ENCODE data around the gene ELOVL1.

Gene ELOVL1

DNA sequence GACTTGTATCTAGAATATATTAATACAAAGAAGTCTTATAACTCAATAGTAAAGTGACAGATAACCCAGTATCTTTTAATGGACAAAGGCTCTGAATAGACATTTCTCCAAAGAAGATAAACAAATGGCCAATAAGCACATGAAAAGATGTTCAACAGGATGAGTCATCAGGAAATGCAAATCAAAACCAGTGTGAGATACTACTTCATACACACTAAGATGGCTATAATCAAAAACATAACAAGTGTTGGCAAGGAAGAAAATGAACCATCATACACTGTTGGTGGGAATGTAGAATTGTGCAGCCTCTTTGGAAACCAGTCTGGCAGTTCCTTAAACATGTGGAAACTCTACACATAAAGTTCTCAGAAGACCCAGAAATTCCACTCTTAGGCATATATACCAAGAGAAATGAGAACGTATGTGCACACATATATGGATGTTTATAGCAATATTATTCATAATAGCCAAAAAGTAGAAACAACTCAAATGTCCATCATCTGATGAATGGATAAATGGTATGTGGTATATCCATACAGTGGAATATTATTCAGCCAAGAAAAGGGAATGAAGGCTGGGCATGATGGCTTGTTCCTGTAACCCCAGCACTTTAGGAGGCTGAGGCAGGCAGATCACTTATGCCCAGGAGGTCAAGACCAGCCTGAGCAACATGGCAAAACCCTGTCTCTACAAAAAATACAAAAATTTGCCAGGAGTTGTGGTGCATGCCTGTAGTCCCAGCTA, 40.1 kb downstream of the ELOVL1 start:
- H3K4me3 ChIP-seq (ENCODE audit: low read depth, low read length), result no peak overlapping the region
- H3K27ac ChIP-seq, result no peak overlapping the region
- no peaks in the 10 kb centered on the region for H3K27me3 ChIP-seq (ENCODE audit: control insufficient read depth, insufficient read depth, low read length)
- no peak overlapping the region for H3K9ac ChIP-seq
- no peaks in the 10 kb centered on the region for H3K36me3 ChIP-seq (ENCODE audit: control insufficient read depth, insufficient read depth, low read length)
- no peaks in the 10 kb centered on the region for H3K4me1 ChIP-seq
- H3K9me3 ChIP-seq (ENCODE audit: control insufficient read depth, low read length), result no peaks in the 10 kb centered on the region
- H3K79me2 ChIP-seq, result no peaks in the 10 kb centered on the region
- TF ChIP-seq, protein P1, sequence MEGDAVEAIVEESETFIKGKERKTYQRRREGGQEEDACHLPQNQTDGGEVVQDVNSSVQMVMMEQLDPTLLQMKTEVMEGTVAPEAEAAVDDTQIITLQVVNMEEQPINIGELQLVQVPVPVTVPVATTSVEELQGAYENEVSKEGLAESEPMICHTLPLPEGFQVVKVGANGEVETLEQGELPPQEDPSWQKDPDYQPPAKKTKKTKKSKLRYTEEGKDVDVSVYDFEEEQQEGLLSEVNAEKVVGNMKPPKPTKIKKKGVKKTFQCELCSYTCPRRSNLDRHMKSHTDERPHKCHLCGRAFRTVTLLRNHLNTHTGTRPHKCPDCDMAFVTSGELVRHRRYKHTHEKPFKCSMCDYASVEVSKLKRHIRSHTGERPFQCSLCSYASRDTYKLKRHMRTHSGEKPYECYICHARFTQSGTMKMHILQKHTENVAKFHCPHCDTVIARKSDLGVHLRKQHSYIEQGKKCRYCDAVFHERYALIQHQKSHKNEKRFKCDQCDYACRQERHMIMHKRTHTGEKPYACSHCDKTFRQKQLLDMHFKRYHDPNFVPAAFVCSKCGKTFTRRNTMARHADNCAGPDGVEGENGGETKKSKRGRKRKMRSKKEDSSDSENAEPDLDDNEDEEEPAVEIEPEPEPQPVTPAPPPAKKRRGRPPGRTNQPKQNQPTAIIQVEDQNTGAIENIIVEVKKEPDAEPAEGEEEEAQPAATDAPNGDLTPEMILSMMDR (IDR thresholded peaks at IDR 0.05), result no peak
- H2AFZ ChIP-seq, result no peak overlapping the region
- H3K4me2 ChIP-seq (ENCODE audit: low read length), result no peak overlapping the region

DNA sequence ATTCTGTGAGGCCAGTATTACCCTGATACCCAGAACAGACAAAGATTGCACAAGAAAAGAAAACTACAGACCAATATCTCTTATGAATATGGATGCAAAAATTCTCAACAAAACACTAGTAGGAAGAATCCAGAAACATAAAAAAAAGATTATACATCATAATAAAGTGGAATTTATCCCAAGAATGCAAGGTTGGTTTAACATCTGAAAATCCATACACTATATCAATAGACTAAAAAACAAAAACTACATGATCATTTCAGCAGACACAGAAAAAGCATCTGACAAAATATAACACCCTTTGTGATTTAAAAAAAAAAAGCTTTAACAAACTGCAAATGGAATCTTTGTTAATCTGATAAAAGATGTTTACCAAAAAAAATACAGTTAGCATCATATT, 42.4 kb downstream of the ELOVL1 start:
- Histone ChIP-seq H3K4me2 (ENCODE audit: low read length) (no peak overlapping the region), H3K36me3 (ENCODE audit: control insufficient read depth, insufficient read depth, low read length) (no peaks in the 10 kb centered on the region), H3K27me3 (ENCODE audit: control insufficient read depth, insufficient read depth, low read length) (no peaks in the 10 kb centered on the region), H3K4me1 (no peaks in the 10 kb centered on the region), H2AFZ (no peak overlapping the region), H3K27ac (no peak overlapping the region), H3K9ac (no peak overlapping the region), H3K9me3 (ENCODE audit: control insufficient read depth, low read length) (no peaks in the 10 kb centered on the region), H3K4me3 (ENCODE audit: low read depth, low read length) (no peak overlapping the region), H3K79me2 (no peaks in the 10 kb centered on the region)
- TF ChIP-seq, protein P1 (IDR thresholded peaks at IDR 0.05), result no peak

DNA sequence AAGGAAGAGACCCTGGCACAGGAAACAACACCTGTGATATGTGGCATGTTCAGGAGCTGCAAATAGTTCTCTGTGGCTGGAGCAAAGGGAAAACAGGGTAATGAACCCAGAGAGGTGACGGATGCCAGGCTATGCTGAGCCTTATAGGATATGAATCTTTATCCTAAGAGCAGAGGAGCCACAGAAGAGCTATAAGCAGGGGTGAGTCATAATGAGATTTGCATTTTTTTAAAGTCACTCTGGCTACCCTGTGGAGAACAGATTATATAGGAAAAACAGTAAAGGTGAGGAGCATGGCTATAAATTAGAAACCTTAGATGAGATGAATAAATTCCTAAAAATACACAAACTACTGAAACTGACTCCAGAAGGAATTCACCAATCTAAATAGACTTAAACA, 43.0 kb downstream of the ELOVL1 start:
- TF ChIP-seq, protein P1 (IDR thresholded peaks at IDR 0.05), result no peak
- H3K27me3 ChIP-seq (ENCODE audit: control insufficient read depth, insufficient read depth, low read length), result no peaks in the 10 kb centered on the region
- no peaks in the 10 kb centered on the region for H3K79me2 ChIP-seq
- H3K4me2 ChIP-seq (ENCODE audit: low read length), result no peak overlapping the region
- H3K4me3 ChIP-seq (ENCODE audit: low read depth, low read length), result no peak overlapping the region
- H2AFZ ChIP-seq, result no peak overlapping the region
- no peaks in the 10 kb centered on the region for H3K9me3 ChIP-seq (ENCODE audit: control insufficient read depth, low read length)
- H3K36me3 ChIP-seq (ENCODE audit: control insufficient read depth, insufficient read depth, low read length), result no peaks in the 10 kb centered on the region
- no peak overlapping the region for H3K9ac ChIP-seq
- H3K4me1 ChIP-seq, result no peaks in the 10 kb centered on the region
- H3K27ac ChIP-seq, result no peak overlapping the region

DNA sequence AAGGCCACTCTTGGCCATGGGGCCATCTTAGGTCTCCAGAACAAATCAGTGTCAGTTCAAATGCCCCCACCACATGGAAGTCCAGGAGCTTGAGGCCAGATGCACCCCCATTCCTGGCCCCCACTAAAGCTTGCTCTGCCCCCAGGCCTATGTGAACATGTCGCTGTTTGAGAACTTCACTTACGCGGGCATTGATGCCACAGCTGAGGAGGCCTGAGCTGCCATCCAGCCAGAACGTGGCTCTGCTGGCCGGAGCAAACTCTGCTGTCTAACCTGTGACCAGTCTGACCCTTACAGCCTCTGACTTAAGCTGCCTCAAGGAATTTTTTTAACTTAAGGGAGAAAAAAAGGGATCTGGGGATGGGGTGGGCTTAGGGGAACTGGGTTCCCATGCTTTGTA, 45.3 kb downstream of the ELOVL1 start:
- H3K79me2 ChIP-seq, result no peaks in the 10 kb centered on the region
- H3K36me3 ChIP-seq (ENCODE audit: control insufficient read depth, insufficient read depth, low read length), result no peaks in the 10 kb centered on the region
- H3K4me2 ChIP-seq (ENCODE audit: low read length), result no peak overlapping the region

More for the DNA sequence above, 45.3 kb downstream of the ELOVL1 start:
- Histone ChIP-seq H3K9ac (no peak overlapping the region), H2AFZ (no peak overlapping the region), H3K27me3 (ENCODE audit: control insufficient read depth, insufficient read depth, low read length) (no peaks in the 10 kb centered on the region), H3K9me3 (ENCODE audit: control insufficient read depth, low read length) (no peaks in the 10 kb centered on the region), H3K27ac (no peak overlapping the region), H3K4me3 (ENCODE audit: low read depth, low read length) (no peak overlapping the region), H3K4me1 (peaks cover 2% of the 10 kb centered on the region)
- TF ChIP-seq, protein P1 (IDR thresholded peaks at IDR 0.05), result no peak
